Gastroesophageal sphincter (tissue), 3 donors: ENCODE measurements around the gene COX10.
"Not testable (repeated sequence)": the region's sequence is repeated elsewhere in the genome, so short reads cannot be mapped to it uniquely, and the experiment has no call there.

Source experiments
- POLR2A ChIP-seq, 2 donors: fragments of 450-650 bp; IDR thresholded peaks; one replicate each; pipeline ENCODE4 v1.6.1; 2017; ENCODE audit warnings: antibody characterized with exemption in 2 of 2, mild to moderate bottlenecking in 2 of 2, moderate library complexity in 1 of 2
- POLR2AphosphoS5 ChIP-seq: sonication (generic); formaldehyde crosslinking; IDR thresholded peaks from one replicate; pipeline ENCODE4 v1.6.1; 2017; ENCODE audit warnings: antibody characterized with exemption
- TF ChIP-seq, protein P1 (sequence below), 4 experiments: fragments of 200-600 bp in 2 of 4; fragments of 450-650 bp in 2 of 4; sonication (generic) in 1 of 4; IDR thresholded peaks; one replicate each; pipeline ENCODE4 v1.5.1; 2017 to 2019; ENCODE audit warnings: antibody characterized with exemption in 4 of 4, mild to moderate bottlenecking in 2 of 4, moderate library complexity in 2 of 4

- TF ChIP-seq, protein P1, sequence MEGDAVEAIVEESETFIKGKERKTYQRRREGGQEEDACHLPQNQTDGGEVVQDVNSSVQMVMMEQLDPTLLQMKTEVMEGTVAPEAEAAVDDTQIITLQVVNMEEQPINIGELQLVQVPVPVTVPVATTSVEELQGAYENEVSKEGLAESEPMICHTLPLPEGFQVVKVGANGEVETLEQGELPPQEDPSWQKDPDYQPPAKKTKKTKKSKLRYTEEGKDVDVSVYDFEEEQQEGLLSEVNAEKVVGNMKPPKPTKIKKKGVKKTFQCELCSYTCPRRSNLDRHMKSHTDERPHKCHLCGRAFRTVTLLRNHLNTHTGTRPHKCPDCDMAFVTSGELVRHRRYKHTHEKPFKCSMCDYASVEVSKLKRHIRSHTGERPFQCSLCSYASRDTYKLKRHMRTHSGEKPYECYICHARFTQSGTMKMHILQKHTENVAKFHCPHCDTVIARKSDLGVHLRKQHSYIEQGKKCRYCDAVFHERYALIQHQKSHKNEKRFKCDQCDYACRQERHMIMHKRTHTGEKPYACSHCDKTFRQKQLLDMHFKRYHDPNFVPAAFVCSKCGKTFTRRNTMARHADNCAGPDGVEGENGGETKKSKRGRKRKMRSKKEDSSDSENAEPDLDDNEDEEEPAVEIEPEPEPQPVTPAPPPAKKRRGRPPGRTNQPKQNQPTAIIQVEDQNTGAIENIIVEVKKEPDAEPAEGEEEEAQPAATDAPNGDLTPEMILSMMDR (IDR thresholded peaks at IDR 0.05), result not testable (repeated sequence)
- TF ChIP-seq POLR2AphosphoS5; POLR2A (IDR thresholded peaks at IDR 0.05): not testable (repeated sequence)
Measured at GRCh38 chr17:14179951-14180350, 110.6 kb downstream of the COX10 start.
